Colonic mucosa (tissue), 4 donors: ENCODE data around the gene PCNX2. TPM values are rescaled to one million over a fixed set of nuclear protein-coding genes. Genes with fewer than 3 reads are reported as not detected.

Source experiments
- DNase-seq: peaks from one replicate; pipeline ENCODE4 v3.0.0-alpha.2; 2020
- H3K27ac ChIP-seq: fragments of 200-600 bp; one replicate; pipeline ENCODE4 v1.8.0; 2021
- H3K27me3 ChIP-seq: fragments of 200-600 bp; one replicate; pipeline ENCODE4 v1.8.0; 2021
- H3K36me3 ChIP-seq: fragments of 200-600 bp; one replicate; pipeline ENCODE4 v1.8.0; 2021
- H3K4me1 ChIP-seq: fragments of 200-600 bp; one replicate; pipeline ENCODE4 v1.8.0; 2021; ENCODE audit warnings: mild to moderate bottlenecking
- H3K4me3 ChIP-seq: fragments of 200-600 bp; one replicate; pipeline ENCODE4 v1.8.0; 2021
- H3K9ac ChIP-seq, 2 donors: one replicate each; pipeline ENCODE4 v1.7.0; 2013; ENCODE audit warnings: control low read depth in 2 of 2, low read depth in 2 of 2, low read length in 2 of 2
- H3K9me3 ChIP-seq: fragments of 200-600 bp; one replicate; pipeline ENCODE4 v1.8.0; 2021
- intact Hi-C: fragments of 100-400 bp; cut with DNase I; formaldehyde crosslinking; loops from one replicate; pipeline ENCODE4 v1.14.1; 2022
- total RNA-seq, 2 donors: library from RNA; stranded (reverse); fragmentation: NEBNext Ultra II Directional in 1 of 2; extraction: Animal tissue kit (Norgen Biotek cat#: 25700) in 1 of 2; gene quantifications; one replicate each; pipeline ENCODE4 v1.2.1, GENCODE V29; 2021
- TF ChIP-seq, protein P1 (sequence below): fragments of 200-600 bp; IDR thresholded peaks from one replicate; pipeline ENCODE4 v1.8.0; 2022; ENCODE audit warnings: antibody characterized with exemption, mild to moderate bottlenecking
- donor health status: healthy.
- donor health status: DM: no; HTN: no; CAD: no.
- donor health status: DM: no; HTN: no; CAD: no.

PCNX2 gene
- total RNA-seq, 2 donors from 2014 or later, result 5.4 to 6.7 TPM

DNA sequence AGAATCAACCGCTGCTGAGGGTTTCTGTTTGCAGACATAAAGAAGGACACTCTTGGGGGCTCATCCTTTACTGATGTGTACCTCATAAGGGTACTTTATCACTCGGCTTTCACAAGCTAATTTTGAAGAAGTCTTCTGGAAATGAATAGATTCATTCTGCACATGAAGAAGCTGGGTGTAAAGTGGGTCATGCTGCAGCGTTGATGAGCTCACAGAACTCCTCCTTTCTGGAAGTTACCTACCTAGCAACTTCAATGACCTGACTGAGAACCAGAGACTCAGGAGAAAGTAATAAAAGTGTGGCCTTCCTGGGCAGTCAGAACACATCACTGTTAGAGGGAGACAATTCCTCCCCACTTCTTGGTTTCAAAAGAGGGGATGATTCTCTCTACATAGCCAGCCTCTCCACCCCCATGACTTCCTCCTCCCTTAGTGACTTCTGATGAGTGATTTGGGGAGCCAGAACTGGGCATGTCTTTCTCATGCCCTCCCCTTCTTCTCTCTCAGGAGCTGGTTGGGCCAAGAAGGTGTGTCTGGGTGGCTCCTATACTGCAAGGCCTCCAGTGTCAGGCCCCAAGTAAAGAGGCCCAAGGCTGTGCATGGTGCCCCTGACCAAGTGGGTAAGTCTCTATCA, 27.0 kb downstream of the PCNX2 start:
- Histone ChIP-seq H3K9ac (no peak overlapping the region), H3K4me3 (no peak overlapping the region), H3K36me3 (no peaks in the 10 kb centered on the region), H3K27ac (no peak overlapping the region), H3K4me1 (no peaks in the 10 kb centered on the region), H3K27me3 (no peaks in the 10 kb centered on the region), H3K9me3 (no peaks in the 10 kb centered on the region)
- no peak for DNase-seq
- intact Hi-C loops, result no loop called here
- TF ChIP-seq, protein P1, sequence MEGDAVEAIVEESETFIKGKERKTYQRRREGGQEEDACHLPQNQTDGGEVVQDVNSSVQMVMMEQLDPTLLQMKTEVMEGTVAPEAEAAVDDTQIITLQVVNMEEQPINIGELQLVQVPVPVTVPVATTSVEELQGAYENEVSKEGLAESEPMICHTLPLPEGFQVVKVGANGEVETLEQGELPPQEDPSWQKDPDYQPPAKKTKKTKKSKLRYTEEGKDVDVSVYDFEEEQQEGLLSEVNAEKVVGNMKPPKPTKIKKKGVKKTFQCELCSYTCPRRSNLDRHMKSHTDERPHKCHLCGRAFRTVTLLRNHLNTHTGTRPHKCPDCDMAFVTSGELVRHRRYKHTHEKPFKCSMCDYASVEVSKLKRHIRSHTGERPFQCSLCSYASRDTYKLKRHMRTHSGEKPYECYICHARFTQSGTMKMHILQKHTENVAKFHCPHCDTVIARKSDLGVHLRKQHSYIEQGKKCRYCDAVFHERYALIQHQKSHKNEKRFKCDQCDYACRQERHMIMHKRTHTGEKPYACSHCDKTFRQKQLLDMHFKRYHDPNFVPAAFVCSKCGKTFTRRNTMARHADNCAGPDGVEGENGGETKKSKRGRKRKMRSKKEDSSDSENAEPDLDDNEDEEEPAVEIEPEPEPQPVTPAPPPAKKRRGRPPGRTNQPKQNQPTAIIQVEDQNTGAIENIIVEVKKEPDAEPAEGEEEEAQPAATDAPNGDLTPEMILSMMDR, result no peak

DNA sequence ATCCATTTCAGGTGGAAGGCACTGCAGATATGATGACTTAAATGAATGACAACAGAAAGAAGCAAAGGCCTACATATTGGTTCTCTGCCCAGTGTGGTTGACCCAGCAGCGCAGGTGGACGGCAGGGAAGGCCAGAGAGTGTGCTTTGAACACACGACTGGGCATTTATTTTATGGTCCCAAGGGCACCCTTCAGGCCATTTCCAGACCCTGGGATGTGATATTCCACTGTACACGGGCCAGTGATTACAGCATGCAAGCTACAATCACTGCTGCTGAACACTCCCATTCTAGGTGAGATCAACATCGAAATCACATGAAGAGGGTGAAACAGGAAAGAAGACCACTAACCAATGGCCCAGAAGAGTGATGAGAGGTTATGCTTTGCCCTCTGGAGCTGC, 33.8 kb downstream of the PCNX2 start:
- Histone ChIP-seq H3K27me3 (no peaks in the 10 kb centered on the region), H3K27ac (no peak overlapping the region), H3K36me3 (no peaks in the 10 kb centered on the region), H3K9ac (no peak overlapping the region), H3K9me3 (no peaks in the 10 kb centered on the region), H3K4me1 (no peaks in the 10 kb centered on the region), H3K4me3 (no peak overlapping the region)
- TF ChIP-seq, protein P1, result no peak
- intact Hi-C loops, result no loop called here
- no peak for DNase-seq

DNA sequence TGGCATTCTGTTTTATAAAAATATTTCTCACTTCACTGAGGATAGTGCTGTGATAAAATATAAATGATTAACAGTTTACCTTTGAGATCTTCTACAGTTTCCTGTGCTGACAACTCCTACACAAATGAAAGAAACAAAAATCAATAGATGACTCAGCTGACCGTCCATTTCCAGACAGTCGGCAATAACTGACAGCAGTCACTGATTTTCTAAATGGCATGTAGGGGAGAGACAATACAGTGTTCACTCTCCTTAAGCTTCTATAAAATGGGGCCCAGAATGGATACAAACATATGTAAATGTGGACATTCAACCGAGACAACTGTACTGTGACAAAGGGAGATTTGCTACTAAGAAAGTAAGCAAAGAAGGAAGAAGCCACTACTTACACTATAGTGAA, 34.3 kb downstream of the PCNX2 start:
- intact Hi-C loops, result no loop called here
- Histone ChIP-seq H3K4me1 (no peaks in the 10 kb centered on the region), H3K4me3 (no peak overlapping the region), H3K9me3 (no peaks in the 10 kb centered on the region), H3K27me3 (no peaks in the 10 kb centered on the region), H3K27ac (no peak overlapping the region), H3K36me3 (no peaks in the 10 kb centered on the region), H3K9ac (no peak overlapping the region)
- no peak for DNase-seq
- TF ChIP-seq, protein P1, result no peak

DNA sequence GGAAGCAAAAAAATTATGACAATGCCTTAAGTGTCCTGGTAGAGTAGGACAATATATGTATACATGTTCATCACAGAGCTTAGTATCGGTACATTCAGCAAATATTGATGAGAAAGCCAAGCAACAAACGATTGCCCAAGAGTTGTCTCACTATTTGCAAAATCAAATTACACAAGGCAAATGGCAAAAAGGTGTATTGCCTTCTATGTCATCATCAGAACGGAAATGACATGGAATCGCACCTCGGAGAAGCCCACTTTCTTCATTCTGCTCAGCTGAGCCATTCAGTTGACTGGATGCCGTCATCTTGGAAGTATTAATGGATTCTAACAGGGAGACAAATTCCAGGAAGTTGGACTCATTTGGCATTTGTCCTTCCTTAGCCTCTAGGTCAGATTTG, 37.7 kb downstream of the PCNX2 start:
- H3K4me3 ChIP-seq, result no peak overlapping the region
- TF ChIP-seq, protein P1, result no peak
- intact Hi-C loops, result no loop called here

DNA sequence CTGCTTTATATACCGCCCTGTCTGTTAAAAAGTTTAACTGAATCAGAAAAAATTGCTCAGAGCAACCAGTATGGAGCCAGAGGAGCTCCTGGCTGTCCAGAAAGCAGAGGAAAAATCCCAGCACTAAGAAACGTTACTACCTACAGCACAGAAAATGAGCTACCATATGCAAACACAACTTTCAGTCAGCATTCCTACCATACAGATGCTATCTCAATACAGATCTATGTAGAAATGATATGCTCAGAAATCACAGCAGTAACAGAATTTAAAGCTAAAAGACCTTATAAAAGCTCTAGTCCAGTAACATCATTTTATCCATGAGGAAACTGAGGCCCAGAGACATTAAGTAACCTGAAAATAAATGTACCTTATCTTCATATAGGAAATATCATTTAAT, 38.7 kb downstream of the PCNX2 start:
- no peak for DNase-seq

More for the DNA sequence above, 37.7 kb downstream of the PCNX2 start:
- no peaks in the 10 kb centered on the region for H3K36me3 ChIP-seq
- H3K27me3 ChIP-seq, result no peaks in the 10 kb centered on the region
- H3K9me3 ChIP-seq, result no peaks in the 10 kb centered on the region
- H3K4me1 ChIP-seq, result no peaks in the 10 kb centered on the region
- no peak overlapping the region for H3K9ac ChIP-seq
- no peak for DNase-seq
- H3K27ac ChIP-seq, result no peak overlapping the region

More for the DNA sequence above, 38.7 kb downstream of the PCNX2 start:
- no peak overlapping the region for H3K4me3 ChIP-seq
- H3K4me1 ChIP-seq, result no peaks in the 10 kb centered on the region
- no peak overlapping the region for H3K27ac ChIP-seq
- no peaks in the 10 kb centered on the region for H3K27me3 ChIP-seq
- TF ChIP-seq, protein P1, result no peak
- intact Hi-C loops, result no loop called here
- no peak overlapping the region for H3K9ac ChIP-seq
- H3K9me3 ChIP-seq, result no peaks in the 10 kb centered on the region
- H3K36me3 ChIP-seq, result no peaks in the 10 kb centered on the region
